DOHH2 (cell line): ENCODE data around the gene CSTB.

Source experiments
- EZH2phosphoT487 ChIP-seq: fragments of 200-600 bp; sonication (generic); IDR thresholded peaks from 2 replicates; pipeline ENCODE4 v1.6.1; 2017; ENCODE audit warnings: borderline replicate concordance, mild to moderate bottlenecking, antibody characterized with exemption, low read length, moderate library complexity, mixed read lengths
- TF ChIP-seq, protein P1 (sequence below): fragments of 200-600 bp; sonication (generic); IDR thresholded peaks from one replicate; pipeline ENCODE4 v1.5.1; 2014; ENCODE audit warnings: antibody characterized with exemption, mild to moderate bottlenecking, low read depth, low read length; ENCODE audit not compliant: poor library complexity, severe bottlenecking

DNA sequence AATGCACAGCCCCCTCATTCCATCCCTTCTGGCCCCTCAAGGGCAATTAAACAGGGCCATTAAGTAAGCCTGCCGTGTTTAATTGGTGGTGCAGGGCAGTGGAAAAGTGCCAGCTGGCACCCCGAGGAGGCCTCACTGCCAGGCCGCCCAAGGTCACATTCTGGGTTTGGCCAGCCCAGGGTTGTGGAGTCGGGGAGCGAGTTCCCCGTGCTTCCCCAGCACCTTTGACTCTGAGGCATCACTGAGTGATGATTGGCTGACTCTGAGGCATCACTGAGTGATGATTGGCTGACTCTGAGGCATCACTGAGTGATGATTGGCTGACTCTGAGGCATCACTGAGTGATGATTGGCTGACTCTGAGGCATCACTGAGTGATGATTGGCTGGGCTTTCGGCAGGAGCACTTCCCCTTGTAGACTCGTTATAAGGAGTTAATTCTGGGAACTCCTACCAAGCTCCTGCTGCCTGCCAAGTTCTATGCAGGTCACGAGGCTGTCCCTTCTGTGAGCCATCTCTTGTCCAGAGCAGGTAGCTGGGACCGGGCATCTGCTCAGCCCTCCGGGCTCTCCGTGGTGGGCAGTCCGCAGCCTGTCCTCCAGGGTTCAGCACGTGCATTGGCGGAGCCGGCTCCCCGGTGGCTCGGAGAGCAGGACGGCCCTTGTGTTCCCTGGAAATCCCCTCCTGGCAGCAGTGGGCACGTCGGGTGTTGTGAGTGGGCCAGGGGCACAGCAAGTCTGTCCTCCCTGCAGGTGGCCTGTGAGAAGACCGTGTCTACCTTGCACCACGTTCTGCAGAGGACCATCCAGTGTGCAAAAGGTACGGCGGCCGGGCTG, 20.9 kb downstream of the CSTB start:
- TF ChIP-seq, protein P1, sequence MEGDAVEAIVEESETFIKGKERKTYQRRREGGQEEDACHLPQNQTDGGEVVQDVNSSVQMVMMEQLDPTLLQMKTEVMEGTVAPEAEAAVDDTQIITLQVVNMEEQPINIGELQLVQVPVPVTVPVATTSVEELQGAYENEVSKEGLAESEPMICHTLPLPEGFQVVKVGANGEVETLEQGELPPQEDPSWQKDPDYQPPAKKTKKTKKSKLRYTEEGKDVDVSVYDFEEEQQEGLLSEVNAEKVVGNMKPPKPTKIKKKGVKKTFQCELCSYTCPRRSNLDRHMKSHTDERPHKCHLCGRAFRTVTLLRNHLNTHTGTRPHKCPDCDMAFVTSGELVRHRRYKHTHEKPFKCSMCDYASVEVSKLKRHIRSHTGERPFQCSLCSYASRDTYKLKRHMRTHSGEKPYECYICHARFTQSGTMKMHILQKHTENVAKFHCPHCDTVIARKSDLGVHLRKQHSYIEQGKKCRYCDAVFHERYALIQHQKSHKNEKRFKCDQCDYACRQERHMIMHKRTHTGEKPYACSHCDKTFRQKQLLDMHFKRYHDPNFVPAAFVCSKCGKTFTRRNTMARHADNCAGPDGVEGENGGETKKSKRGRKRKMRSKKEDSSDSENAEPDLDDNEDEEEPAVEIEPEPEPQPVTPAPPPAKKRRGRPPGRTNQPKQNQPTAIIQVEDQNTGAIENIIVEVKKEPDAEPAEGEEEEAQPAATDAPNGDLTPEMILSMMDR: no peak
- no peak for TF ChIP-seq EZH2phosphoT487
